CD8-positive, alpha-beta memory T cell (primary cell): ENCODE measurements around the gene VAMP2. TPM values are rescaled to one million over a fixed set of nuclear protein-coding genes. Genes with fewer than 3 reads are reported as not detected.

Experiments used
- CTCF ChIA-PET: fragments of 350-600 bp; sonication (Branson Sonifier 250); formaldehyde crosslinking; loops from one replicate; lab custom pipeline; 2021; ENCODE audit warnings: antibody characterized with exemption; lab: Charles Lee
- POLR2A ChIA-PET: fragments of 350-600 bp; sonication (Branson Sonifier 250); formaldehyde crosslinking; loops from one replicate; lab custom pipeline; 2021; ENCODE audit warnings: antibody characterized with exemption; lab: Charles Lee
- DNase-seq, 5 donors: peaks; one replicate each; pipeline versions ENCODE4 v3.0.0 to v3.0.0-alpha.2; 2020 to 2022; ENCODE audit warnings: mixed read lengths in 1 of 5
- H3K27ac ChIP-seq: one replicate; pipeline ENCODE4 v1.7.0; 2013; ENCODE audit warnings: low read depth, mild to moderate bottlenecking, low read length, moderate library complexity
- H3K27me3 ChIP-seq: 2 replicates; pipeline ENCODE4 v1.7.0; 2013; ENCODE audit warnings: low read length, mild to moderate bottlenecking; ENCODE audit not compliant: insufficient read depth, poor library complexity, severe bottlenecking
- H3K36me3 ChIP-seq: 2 replicates; pipeline ENCODE4 v1.7.0; 2013; ENCODE audit warnings: mild to moderate bottlenecking, low read length, moderate library complexity; ENCODE audit not compliant: insufficient read depth
- H3K4me1 ChIP-seq: 2 replicates; pipeline ENCODE4 v1.7.0; 2013; ENCODE audit warnings: mild to moderate bottlenecking, low read length, moderate library complexity; ENCODE audit not compliant: insufficient read depth
- H3K4me3 ChIP-seq: 2 replicates; pipeline ENCODE4 v1.7.0; 2013; ENCODE audit warnings: mild to moderate bottlenecking, low read length
- H3K9me3 ChIP-seq: 2 replicates; pipeline ENCODE4 v1.7.0; 2013; ENCODE audit warnings: mild to moderate bottlenecking, low read length
- H3K27ac Mint-ChIP-seq, 8 donors: one replicate each; pipeline ENCODE4 v1.8.0; 2020 to 2021; ENCODE audit warnings: mixed read lengths in 8 of 8, mild to moderate bottlenecking in 6 of 8, inconsistent platforms in 3 of 8, moderate library complexity in 3 of 8
- H3K27me3 Mint-ChIP-seq, 2 donors: one replicate each; pipeline ENCODE4 v1.8.0; 2020 to 2021; ENCODE audit warnings: mixed read lengths in 2 of 2, mild to moderate bottlenecking in 1 of 2, moderate library complexity in 1 of 2
- H3K36me3 Mint-ChIP-seq, 3 donors: one replicate each; pipeline ENCODE4 v1.8.0; 2020 to 2021; ENCODE audit warnings: mixed read lengths in 3 of 3, inconsistent platforms in 1 of 3, mild to moderate bottlenecking in 1 of 3
- H3K4me1 Mint-ChIP-seq, 3 donors: one replicate each; pipeline ENCODE4 v1.8.0; 2020 to 2021; ENCODE audit warnings: mixed read lengths in 3 of 3, inconsistent platforms in 1 of 3, mild to moderate bottlenecking in 1 of 3
- H3K4me3 Mint-ChIP-seq, 7 donors: one replicate each; pipeline ENCODE4 v1.8.0; 2020 to 2021; ENCODE audit warnings: mixed read lengths in 7 of 7, mild to moderate bottlenecking in 6 of 7, moderate library complexity in 4 of 7, inconsistent platforms in 2 of 7
- H3K9me3 Mint-ChIP-seq, 5 donors: one replicate each; pipeline ENCODE4 v1.8.0; 2020 to 2022; ENCODE audit warnings: mixed read lengths in 5 of 5, mild to moderate bottlenecking in 3 of 5, moderate library complexity in 2 of 5, inconsistent platforms in 1 of 5
- polyA plus RNA-seq: library from polyadenylated mRNA; unstranded; fragments of 300-500 nt; fragmentation: Illumina TruSeq; gene quantifications from one replicate; pipeline ENCODE4 v1.2.3, GENCODE V29; 2021
- total RNA-seq, 2 experiments: library from RNA; stranded (reverse); gene quantifications; one replicate each; pipeline ENCODE4 v1.2.3, GENCODE V29; 2021

The VAMP2 gene
- total and polyA plus RNA-seq, 3 experiments from 2014 or later: 38.3 to 98.3 (median 41.0) TPM

DNA sequence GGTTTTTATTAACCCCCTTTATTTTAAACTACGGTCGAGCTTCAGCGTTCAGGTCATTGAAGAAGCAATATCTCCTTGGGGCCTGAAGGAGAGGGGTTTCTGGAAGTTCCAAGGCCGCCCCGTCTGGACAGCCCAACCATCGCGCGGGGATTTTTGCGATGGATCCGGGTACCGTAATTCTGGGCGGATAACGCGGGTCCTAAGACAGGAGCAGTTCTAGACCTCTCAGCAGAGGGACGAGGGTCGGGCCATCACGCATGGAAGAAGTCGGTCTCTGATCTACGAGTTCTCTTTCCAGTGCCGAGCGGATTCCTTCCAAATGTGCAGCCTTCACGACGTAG is 23.7 kb upstream of the VAMP2 start:
- Mint-ChIP-seq H3K9me3 (no peaks in the 10 kb centered on the region), H3K27me3 (peaks cover 0 to 6% of the 10 kb centered on the region in 2 donors), H3K4me3 (no peak overlapping the region), H3K36me3 (peaks cover 0 to 9% (median 0%) of the 10 kb centered on the region in 3 donors), H3K27ac (no peak overlapping the region), H3K4me1 (peaks cover 17 to 24% (median 18%) of the 10 kb centered on the region in 3 donors)
- no peak for DNase-seq
- Histone ChIP-seq H3K36me3 (no peaks in the 10 kb centered on the region), H3K27ac (peak overlapping the region; percentile 81), H3K4me3 (peak overlapping the region; percentile 92), H3K9me3 (no peaks in the 10 kb centered on the region), H3K27me3 (no peaks in the 10 kb centered on the region), H3K4me1 (peaks cover 25% of the 10 kb centered on the region)
- CTCF ChIA-PET: interaction anchor here (0.7 to 5.5 kb wide), 16 partner anchors 10 to 109 kb away, joined by 3 to 63 read pairs (median 4); partner anchors contain the start of genes ALOXE3, CTC1, HES7 and SLC25A35
- POLR2A ChIA-PET: interaction anchor here (1.2 to 7.6 kb wide), 13 partner anchors 10 to 109 kb away, joined by 3 to 120 read pairs (median 9); partner anchors contain the start of genes AURKB, CTC1, PER1 and SLC25A35

- Mint-ChIP-seq H3K9me3 (no peaks in the 10 kb centered on the region), H3K36me3 (peaks cover 0 to 9% (median 0%) of the 10 kb centered on the region in 3 donors), H3K4me1 (peaks cover 14 to 21% (median 18%) of the 10 kb centered on the region in 3 donors), H3K27ac (no peak overlapping the region), H3K4me3 (no peak overlapping the region), H3K27me3 (peaks cover 0 to 6% of the 10 kb centered on the region in 2 donors)
- CTCF ChIA-PET: interaction anchor here (0.7 to 5.5 kb wide), 14 partner anchors 9 to 67 kb away, joined by 3 to 63 read pairs (median 4); partner anchors contain the start of genes ALOXE3, CTC1, HES7 and TMEM107
- POLR2A ChIA-PET: interaction anchor here (0.7 to 7.6 kb wide), 14 partner anchors 9 to 109 kb away, joined by 3 to 120 read pairs (median 8); partner anchors contain the start of genes AURKB, CTC1, PER1 and SLC25A35
- peak overlapping the region; percentile 81 for H3K27ac ChIP-seq
- no peaks in the 10 kb centered on the region for H3K9me3 ChIP-seq
- H3K27me3 ChIP-seq: no peaks in the 10 kb centered on the region
- DNase-seq: peak; percentile 82 to 93 (median 84)
- H3K4me3 ChIP-seq: peak overlapping the region; percentile 92
- peaks cover 21% of the 10 kb centered on the region for H3K4me1 ChIP-seq
- no peaks in the 10 kb centered on the region for H3K36me3 ChIP-seq
Observed at GRCh38 chr17:8185582-8186445, 23.1 kb upstream of the VAMP2 start.

GRCh38 chr17:8176998-8177731 is 14.4 kb upstream of the VAMP2 start:
- no peaks in the 10 kb centered on the region for H3K9me3 Mint-ChIP-seq
- peaks cover 0 to 7% (median 0%) of the 10 kb centered on the region in 3 donors for H3K36me3 Mint-ChIP-seq
- no peak for DNase-seq
- Histone ChIP-seq H3K4me3 (peak overlapping the region; percentile 76), H3K27ac (peak overlapping the region; percentile 81), H3K36me3 (no peaks in the 10 kb centered on the region), H3K27me3 (no peaks in the 10 kb centered on the region), H3K4me1 (peaks cover 44% of the 10 kb centered on the region), H3K9me3 (no peaks in the 10 kb centered on the region)
- peak overlapping the region; percentile 68 to 100 (median 95) for H3K27ac Mint-ChIP-seq
- H3K4me3 Mint-ChIP-seq: peak overlapping the region; percentile 89 to 96 (median 93)
- peaks cover 0 to 6% of the 10 kb centered on the region in 2 donors for H3K27me3 Mint-ChIP-seq
- peaks cover 43 to 55% (median 50%) of the 10 kb centered on the region in 3 donors for H3K4me1 Mint-ChIP-seq
- ChIA-PET CTCF (interaction anchor here (1.1 to 1.7 kb wide), 3 partner anchors 9 to 58 kb away, joined by 3 to 8 read pairs (median 6); no protein-coding TSS in a partner anchor), POLR2A (interaction anchor here (0.6 to 1.7 kb wide), 7 partner anchors 9 to 44 kb away, joined by 3 to 8 read pairs (median 3); partner anchors contain the start of genes BORCS6 and PER1)

- H3K27me3 ChIP-seq: no peaks in the 10 kb centered on the region
- H3K4me1 Mint-ChIP-seq: peaks cover 40 to 52% (median 51%) of the 10 kb centered on the region in 3 donors
- H3K4me1 ChIP-seq: peaks cover 44% of the 10 kb centered on the region
- peak within 1 kb of the TSS; percentile 89 to 96 (median 93) for H3K4me3 Mint-ChIP-seq
- H3K4me3 ChIP-seq: peak within 1 kb of the TSS; percentile 76
- H3K36me3 ChIP-seq: no peaks in the 10 kb centered on the region
- H3K27ac Mint-ChIP-seq: peak within 1 kb of the TSS; percentile 92 to 100 (median 96)
- peak within 1 kb of the TSS; percentile 81 for H3K27ac ChIP-seq
- ChIA-PET CTCF (interaction anchor here (1.1 to 1.7 kb wide), 3 partner anchors 10 to 57 kb away, joined by 3 to 8 read pairs (median 6); no protein-coding TSS in a partner anchor), POLR2A (interaction anchor here (0.6 to 1.7 kb wide), 7 partner anchors 10 to 45 kb away, joined by 3 to 8 read pairs (median 3); partner anchors contain the start of genes BORCS6 and PER1)
- DNase-seq: peak; percentile 81 to 92 (median 82)
- peaks cover 0 to 3% of the 10 kb centered on the region in 2 donors for H3K27me3 Mint-ChIP-seq
- H3K36me3 Mint-ChIP-seq: peaks cover 0 to 7% (median 0%) of the 10 kb centered on the region in 3 donors
- no peaks in the 10 kb centered on the region for H3K9me3 Mint-ChIP-seq
- no peaks in the 10 kb centered on the region for H3K9me3 ChIP-seq
Observed at GRCh38 chr17:8176197-8176940, 13.6 kb upstream of the VAMP2 start, which contains the start of gene TMEM107. TSS of gene TMEM107 (minus strand) at chr17:8176380. CDS start at chr17:8176286, 94 bp downstream.

- Mint-ChIP-seq H3K4me3 (peak overlapping the region; percentile 89 to 96 (median 93)), H3K9me3 (no peaks in the 10 kb centered on the region), H3K4me1 (peaks cover 38 to 52% (median 51%) of the 10 kb centered on the region in 3 donors), H3K27ac (peak overlapping the region; percentile 92 to 100 (median 96)), H3K27me3 (peaks cover 0 to 3% of the 10 kb centered on the region in 2 donors), H3K36me3 (peaks cover 0 to 7% (median 0%) of the 10 kb centered on the region in 3 donors)
- no peak for DNase-seq
- H3K27me3 ChIP-seq: no peaks in the 10 kb centered on the region
- POLR2A ChIA-PET: interaction anchor here (0.6 to 1.7 kb wide), 4 partner anchors 12 to 25 kb away, joined by 3 to 8 read pairs (median 3); partner anchors contain the start of gene BORCS6
- H3K9me3 ChIP-seq: no peaks in the 10 kb centered on the region
- no peaks in the 10 kb centered on the region for H3K36me3 ChIP-seq
- H3K4me3 ChIP-seq: peak overlapping the region; percentile 76
- H3K27ac ChIP-seq: peak overlapping the region; percentile 81
- CTCF ChIA-PET: interaction anchor here (0.7 to 1.7 kb wide), 4 partner anchors 10 to 17 kb away, joined by 3 to 8 read pairs (median 4); no protein-coding TSS in a partner anchor
- peaks cover 44% of the 10 kb centered on the region for H3K4me1 ChIP-seq
Observed at GRCh38 chr17:8175795-8176196, 13.0 kb upstream of the VAMP2 start.

GRCh38 chr17:8173871-8174322 is 11.1 kb upstream of the VAMP2 start:
- Mint-ChIP-seq H3K27me3 (peaks cover 0 to 5% of the 10 kb centered on the region in 2 donors), H3K27ac (peak overlapping the region; percentile 99 to 100 (median 100)), H3K4me1 (peaks cover 37 to 52% (median 51%) of the 10 kb centered on the region in 3 donors), H3K4me3 (peak overlapping the region; percentile 86 to 95 (median 90)), H3K36me3 (peaks cover 0 to 7% (median 0%) of the 10 kb centered on the region in 3 donors), H3K9me3 (no peaks in the 10 kb centered on the region)
- DNase-seq: no peak
- Histone ChIP-seq H3K4me1 (peaks cover 44% of the 10 kb centered on the region), H3K27me3 (no peaks in the 10 kb centered on the region), H3K9me3 (no peaks in the 10 kb centered on the region), H3K27ac (peak overlapping the region; percentile 98), H3K4me3 (peak overlapping the region; percentile 57), H3K36me3 (no peaks in the 10 kb centered on the region)
- CTCF ChIA-PET: interaction anchor here (1.0 to 3.7 kb wide), 11 partner anchors 10 to 64 kb away, joined by 3 to 19 read pairs (median 6); partner anchors contain the start of gene BORCS6
- POLR2A ChIA-PET: interaction anchor here (0.9 to 1.7 kb wide), 14 partner anchors 10 to 486 kb away, joined by 3 to 46 read pairs (median 9); partner anchors contain the start of genes AURKB, BORCS6, CTC1 and PER1
